GM12874 (cell line): ENCODE data around the gene CCDC12.

Experiments used
- TF ChIP-seq, protein P1 (sequence below): IDR thresholded peaks from 2 replicates; pipeline ENCODE4 v1.5.1; 2011; ENCODE audit warnings: low read depth, mild to moderate bottlenecking, control low read depth, low read length, moderate library complexity; ENCODE audit not compliant: insufficient read depth

CCDC12 gene

GRCh38 chr3:46976326-46977190 lies at the start of gene CCDC12:
CCDC12 (minus strand) TSS chr3:46976745; CDS start chr3:46976732, 13 bp downstream.
- TF ChIP-seq, protein P1, sequence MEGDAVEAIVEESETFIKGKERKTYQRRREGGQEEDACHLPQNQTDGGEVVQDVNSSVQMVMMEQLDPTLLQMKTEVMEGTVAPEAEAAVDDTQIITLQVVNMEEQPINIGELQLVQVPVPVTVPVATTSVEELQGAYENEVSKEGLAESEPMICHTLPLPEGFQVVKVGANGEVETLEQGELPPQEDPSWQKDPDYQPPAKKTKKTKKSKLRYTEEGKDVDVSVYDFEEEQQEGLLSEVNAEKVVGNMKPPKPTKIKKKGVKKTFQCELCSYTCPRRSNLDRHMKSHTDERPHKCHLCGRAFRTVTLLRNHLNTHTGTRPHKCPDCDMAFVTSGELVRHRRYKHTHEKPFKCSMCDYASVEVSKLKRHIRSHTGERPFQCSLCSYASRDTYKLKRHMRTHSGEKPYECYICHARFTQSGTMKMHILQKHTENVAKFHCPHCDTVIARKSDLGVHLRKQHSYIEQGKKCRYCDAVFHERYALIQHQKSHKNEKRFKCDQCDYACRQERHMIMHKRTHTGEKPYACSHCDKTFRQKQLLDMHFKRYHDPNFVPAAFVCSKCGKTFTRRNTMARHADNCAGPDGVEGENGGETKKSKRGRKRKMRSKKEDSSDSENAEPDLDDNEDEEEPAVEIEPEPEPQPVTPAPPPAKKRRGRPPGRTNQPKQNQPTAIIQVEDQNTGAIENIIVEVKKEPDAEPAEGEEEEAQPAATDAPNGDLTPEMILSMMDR, result no peak

DNA sequence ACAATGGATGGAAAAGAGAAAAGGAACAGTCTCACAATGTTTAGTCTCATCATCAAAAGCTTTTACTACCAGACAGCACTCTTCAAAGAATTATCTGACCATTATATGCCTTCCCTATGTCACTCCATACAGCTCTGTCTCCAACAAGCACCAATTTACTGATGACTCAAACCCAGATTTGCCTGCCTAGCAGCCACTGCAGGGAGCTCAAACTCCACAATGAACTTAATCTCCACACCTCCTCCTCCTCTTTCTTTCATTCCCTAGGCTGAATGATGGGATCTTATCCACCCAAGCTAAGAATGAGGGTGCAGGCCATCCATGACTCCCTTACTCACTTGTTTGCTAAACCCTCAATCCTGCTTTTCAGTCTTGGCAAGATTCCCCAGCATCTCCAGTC lies 48.4 kb upstream of the CCDC12 start:
- TF ChIP-seq, protein P1, result no peak

DNA sequence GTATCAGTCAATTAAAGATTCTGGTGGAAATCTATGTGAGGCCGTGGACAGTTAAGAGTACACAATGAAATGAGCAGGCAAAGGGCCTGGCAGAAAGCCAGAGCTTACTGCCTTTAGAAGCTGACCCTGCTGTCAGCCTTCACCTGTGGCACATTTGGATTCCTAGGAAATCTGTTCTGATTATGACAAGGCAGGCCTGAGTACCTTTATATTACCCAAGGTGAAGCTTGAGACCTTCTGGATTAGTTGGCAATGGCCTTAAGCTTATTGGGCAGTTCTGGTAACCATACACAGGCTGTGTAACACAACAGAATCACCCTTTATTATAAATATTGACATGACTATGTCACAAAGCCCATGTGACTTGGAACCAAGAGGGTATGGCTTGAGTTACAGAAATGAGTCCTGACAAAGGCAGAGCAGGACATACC lies 46.1 kb upstream of the CCDC12 start:
- TF ChIP-seq, protein P1, result no peak

- TF ChIP-seq, protein P1, result no peak
These were observed 43.8 kb upstream of the CCDC12 start for GRCh38 chr3:47020311-47020710.

GRCh38 chr3:47019201-47019600 lies 42.7 kb upstream of the CCDC12 start:
- TF ChIP-seq, protein P1, result no peak

GRCh38 chr3:47018269-47018611 lies 41.7 kb upstream of the CCDC12 start:
- TF ChIP-seq, protein P1, result no peak

DNA sequence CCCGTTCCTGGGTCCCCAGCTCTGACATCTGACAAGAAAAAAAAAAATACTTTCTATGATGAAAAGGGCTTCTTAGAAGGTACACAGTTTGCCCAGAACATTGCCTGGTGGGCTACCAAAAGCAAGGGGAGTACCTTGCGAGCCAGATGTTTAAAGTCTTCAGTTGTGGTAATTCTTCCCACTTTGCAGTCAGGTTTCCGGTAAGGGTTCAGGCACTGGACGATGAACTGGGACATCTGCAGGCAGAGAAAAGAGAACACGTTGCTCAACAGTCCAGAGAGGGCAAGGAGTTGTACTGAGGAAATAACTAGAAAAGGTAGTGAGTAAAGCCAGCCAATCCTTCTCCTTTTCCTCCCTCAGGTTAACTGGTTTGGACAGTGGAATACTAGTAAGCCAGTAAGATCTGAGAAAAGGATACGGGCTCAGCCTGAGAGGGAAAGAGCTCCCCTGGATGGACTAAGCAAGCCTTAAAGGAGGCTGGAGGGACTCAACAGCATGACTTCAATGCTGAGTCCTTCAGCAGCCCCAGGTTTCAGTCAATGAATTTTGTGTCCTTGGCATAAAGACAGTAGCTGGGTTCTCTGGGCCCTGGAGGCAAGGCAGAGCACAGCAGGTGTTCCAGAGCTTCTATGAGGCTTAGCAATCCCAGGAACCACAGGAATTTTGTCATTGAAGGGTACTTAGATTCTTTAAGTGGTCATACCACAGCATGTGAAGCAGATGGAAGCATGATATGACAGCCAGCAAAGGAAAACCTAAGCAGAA lies 41.1 kb upstream of the CCDC12 start:
- TF ChIP-seq, protein P1, result no peak
